ENCODE results near the gene UBASH3A. TPM values are rescaled to one million over a fixed set of nuclear protein-coding genes. Genes with fewer than 3 reads are reported as not detected.

The UBASH3A gene
- total RNA-seq, 5 donors from 2014 or later (not counting 1 experiment from before 2014, with no cell fraction given): 59.1 to 98.8 (median 80.5) TPM

DNA sequence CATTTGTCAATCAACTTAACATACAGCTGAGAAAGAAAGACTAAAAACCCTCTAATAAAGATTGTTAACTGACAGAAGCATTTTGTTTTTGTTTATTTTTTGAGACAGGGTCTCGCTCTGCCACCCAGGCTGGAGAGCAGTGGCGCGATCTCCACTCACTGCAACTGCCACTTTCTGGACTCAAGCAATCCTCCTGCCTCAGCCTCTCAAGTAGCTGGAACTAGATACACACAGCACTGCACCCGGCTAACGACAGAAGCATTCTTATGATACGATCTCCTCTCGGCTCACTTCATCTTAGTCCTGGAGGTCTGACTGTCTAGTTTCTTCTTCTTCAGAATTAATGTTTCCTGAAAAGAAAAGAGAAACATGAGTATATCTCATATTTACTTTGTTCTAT lies 68.8 kb downstream of the UBASH3A start:
- Mint-ChIP-seq H3K27ac (no peak overlapping the region), H3K36me3 (no peaks in the 10 kb centered on the region), H3K9me3 (no peaks in the 10 kb centered on the region), H3K4me3 (no peak overlapping the region), H3K4me1 (peaks cover 1 to 3% (median 2%) of the 10 kb centered on the region in 3 donors), H3K27me3 (peaks cover 0 to 5% of the 10 kb centered on the region in 2 donors)
- H3K27me3 ChIP-seq (replicated peaks in 1 of 2; ENCODE audit: control insufficient read depth in 2 of 2, extremely low read depth in 1 of 2, insufficient read depth in 2 of 2, low read length in 1 of 2): peaks cover 0 to 35% of the 10 kb centered on the region in 2 experiments
- H3K4me1 ChIP-seq (ENCODE audit: control insufficient read depth in 1 of 2, extremely low read depth in 1 of 2, insufficient read depth in 2 of 2, low read length in 2 of 2): no peaks in the 10 kb centered on the region
- ChIA-PET CTCF (no interaction called here), POLR2A (no interaction called here)
- no CpG with 5 or more reads among the region's 7 CpGs for WGBS (ENCODE audit: insufficient coverage)
- no peaks in the 10 kb centered on the region for H3K9me3 ChIP-seq
- H3K4me3 ChIP-seq (ENCODE audit: control insufficient read depth in 1 of 2, extremely low read depth in 1 of 2, low read length in 1 of 2): no peak overlapping the region
- H3K27ac ChIP-seq (ENCODE audit: low read length): no peak overlapping the region
- no peaks in the 10 kb centered on the region for H3K36me3 ChIP-seq (ENCODE audit: control insufficient read depth in 2 of 2, extremely low read depth in 1 of 2, insufficient read depth in 1 of 2, low read length in 1 of 2)
- DNase-seq (no peak), ATAC-seq (replicated peaks in 1 of 4) (no peak)

DNA sequence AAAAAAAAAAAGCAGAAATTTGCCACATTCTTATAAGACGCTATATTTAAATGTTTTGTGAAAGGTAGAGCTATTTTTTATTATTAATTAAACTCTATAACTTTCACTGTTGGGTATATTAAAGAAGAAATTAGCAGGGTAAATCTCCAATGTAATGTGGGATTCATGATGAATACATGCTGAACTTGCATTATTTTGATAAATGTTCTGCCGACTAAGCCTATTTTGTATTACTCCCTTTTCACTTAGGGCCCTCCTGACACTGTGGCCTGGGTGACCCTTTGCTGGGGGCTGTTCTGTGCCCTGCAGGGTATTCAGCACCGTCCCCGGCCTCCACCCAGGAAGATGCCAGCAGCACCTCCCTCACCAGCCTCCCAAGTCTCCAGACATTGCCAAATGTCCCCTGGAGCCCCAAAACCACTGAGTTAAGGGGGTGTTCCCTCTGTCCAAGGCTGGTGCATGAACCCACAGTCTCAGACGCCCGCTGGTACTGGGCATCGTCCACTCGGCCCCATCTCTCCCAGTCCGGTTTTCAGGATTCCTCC lies 69.9 kb downstream of the UBASH3A start:
- whole genome bisulfite sequencing (ENCODE audit: insufficient coverage): 92% methylated on average over 4 of the region's 9 CpGs
- no peaks in the 10 kb centered on the region for H3K9me3 Mint-ChIP-seq
- H3K27ac Mint-ChIP-seq: no peak overlapping the region
- ChIA-PET POLR2A (no interaction called here), CTCF (interaction anchor here in 1 of 2 donors (1.2 kb wide), 1 partner anchor 214 kb away, joined by 5 read pairs; no protein-coding TSS in a partner anchor)
- no peaks in the 10 kb centered on the region for H3K4me1 Mint-ChIP-seq
- H3K4me3 ChIP-seq (ENCODE audit: control insufficient read depth in 1 of 2, extremely low read depth in 1 of 2, low read length in 1 of 2): no peak overlapping the region
- no peak overlapping the region for H3K27ac ChIP-seq (ENCODE audit: low read length)
- no peak overlapping the region for H3K4me3 Mint-ChIP-seq
- no peak for DNase-seq
- no peak for ATAC-seq (replicated peaks in 1 of 4)
- peaks cover 0 to 35% of the 10 kb centered on the region in 2 experiments for H3K27me3 ChIP-seq (replicated peaks in 1 of 2; ENCODE audit: control insufficient read depth in 2 of 2, extremely low read depth in 1 of 2, insufficient read depth in 2 of 2, low read length in 1 of 2)
- H3K27me3 Mint-ChIP-seq: peaks cover 0 to 5% of the 10 kb centered on the region in 2 donors
- no peaks in the 10 kb centered on the region for H3K36me3 Mint-ChIP-seq
- H3K4me1 ChIP-seq (ENCODE audit: control insufficient read depth in 1 of 2, extremely low read depth in 1 of 2, insufficient read depth in 2 of 2, low read length in 2 of 2): no peaks in the 10 kb centered on the region
- no peaks in the 10 kb centered on the region for H3K36me3 ChIP-seq (ENCODE audit: control insufficient read depth in 2 of 2, extremely low read depth in 1 of 2, insufficient read depth in 1 of 2, low read length in 1 of 2)
- H3K9me3 ChIP-seq: no peaks in the 10 kb centered on the region

DNA sequence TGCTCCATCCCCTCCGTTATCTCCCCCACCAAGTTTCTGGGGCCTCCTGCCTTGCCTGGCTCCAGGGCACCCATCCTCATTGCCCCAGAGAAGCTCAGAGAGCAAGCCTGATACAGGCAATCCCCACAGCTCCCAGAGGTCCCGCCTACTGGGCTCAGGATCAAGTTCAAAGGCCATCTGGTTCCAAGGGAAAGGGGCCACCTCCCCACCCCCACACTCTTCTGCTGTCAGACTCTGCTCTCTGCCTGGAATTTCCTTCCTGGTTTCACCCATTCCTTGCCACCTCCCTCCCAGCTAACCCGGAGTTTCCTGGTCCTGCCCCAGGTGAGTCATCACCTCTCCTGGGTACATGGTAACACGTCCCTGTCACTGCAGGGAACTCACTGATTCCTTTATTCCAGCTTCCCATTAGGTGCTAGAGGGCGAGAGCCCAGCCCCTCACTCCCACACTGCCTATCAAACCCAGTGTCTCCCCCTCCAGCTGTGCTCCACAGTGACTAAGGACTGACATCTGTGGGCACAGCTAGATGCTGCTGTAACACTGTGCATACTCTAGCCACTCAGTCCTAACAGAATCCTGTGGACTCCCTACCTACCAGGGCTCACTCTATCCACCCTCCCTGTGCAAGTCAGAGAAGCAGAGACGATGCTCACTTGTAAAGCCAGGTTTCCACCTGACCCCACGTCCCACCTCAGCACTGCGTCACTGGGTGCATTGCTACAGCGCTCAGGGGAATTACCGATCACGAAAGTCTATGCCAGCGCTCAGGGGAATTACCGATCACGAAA lies 70.5 kb downstream of the UBASH3A start:
- no peak overlapping the region for H3K27ac Mint-ChIP-seq
- WGBS (ENCODE audit: insufficient coverage): 76% methylated on average over 9 of the region's 14 CpGs
- peaks cover 0 to under 1% (median 0%) of the 10 kb centered on the region in 3 donors for H3K4me1 Mint-ChIP-seq
- H3K27me3 Mint-ChIP-seq: peaks cover 0 to 5% of the 10 kb centered on the region in 2 donors
- no peaks in the 10 kb centered on the region for H3K9me3 Mint-ChIP-seq
- no peak overlapping the region for H3K27ac ChIP-seq (ENCODE audit: low read length)
- ChIA-PET CTCF (interaction anchor here in 1 of 2 donors (1.2 kb wide), 1 partner anchor 215 kb away, joined by 5 read pairs; no protein-coding TSS in a partner anchor), POLR2A (no interaction called here)
- H3K9me3 ChIP-seq: no peaks in the 10 kb centered on the region
- H3K36me3 Mint-ChIP-seq: no peaks in the 10 kb centered on the region
- H3K4me1 ChIP-seq (ENCODE audit: control insufficient read depth in 1 of 2, extremely low read depth in 1 of 2, insufficient read depth in 2 of 2, low read length in 2 of 2): no peaks in the 10 kb centered on the region
- H3K27me3 ChIP-seq (replicated peaks in 1 of 2; ENCODE audit: control insufficient read depth in 2 of 2, extremely low read depth in 1 of 2, insufficient read depth in 2 of 2, low read length in 1 of 2): peaks cover 0 to 35% of the 10 kb centered on the region in 2 experiments
- H3K4me3 ChIP-seq (ENCODE audit: control insufficient read depth in 1 of 2, extremely low read depth in 1 of 2, low read length in 1 of 2): no peak overlapping the region
- peak in 1 of 35 experiments; percentile 42 for DNase-seq
- peak in 1 of 4 experiments; percentile 59 for ATAC-seq (replicated peaks in 1 of 4)
- H3K4me3 Mint-ChIP-seq: no peak overlapping the region
- H3K36me3 ChIP-seq (ENCODE audit: control insufficient read depth in 2 of 2, extremely low read depth in 1 of 2, insufficient read depth in 1 of 2, low read length in 1 of 2): no peaks in the 10 kb centered on the region

DNA sequence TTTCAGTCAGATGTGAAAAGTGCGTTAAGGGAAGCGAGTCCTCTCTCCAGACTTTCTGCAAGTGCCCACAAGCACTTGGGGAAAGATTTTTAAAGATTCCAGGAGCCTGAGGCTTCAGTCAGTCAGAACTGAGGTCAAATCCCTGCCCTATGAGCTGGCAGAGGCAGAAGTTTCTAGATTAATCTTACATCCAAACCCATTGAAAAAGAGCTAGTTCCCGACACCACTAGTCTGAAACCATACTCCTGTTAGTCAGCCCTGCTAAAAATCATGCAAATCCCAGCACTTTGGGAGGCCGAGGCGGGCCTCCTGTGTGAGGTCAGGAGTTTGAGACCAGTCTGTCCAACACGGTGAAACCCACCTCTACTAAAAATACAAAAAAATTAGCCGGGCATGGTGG lies 71.3 kb downstream of the UBASH3A start:
- H3K4me3 Mint-ChIP-seq: no peak overlapping the region
- POLR2A ChIA-PET: no interaction called here
- Histone ChIP-seq H3K27me3 (replicated peaks in 1 of 2; ENCODE audit: control insufficient read depth in 2 of 2, extremely low read depth in 1 of 2, insufficient read depth in 2 of 2, low read length in 1 of 2) (peaks cover 0 to 35% of the 10 kb centered on the region in 2 experiments), H3K36me3 (ENCODE audit: control insufficient read depth in 2 of 2, extremely low read depth in 1 of 2, insufficient read depth in 1 of 2, low read length in 1 of 2) (no peaks in the 10 kb centered on the region), H3K9me3 (no peaks in the 10 kb centered on the region), H3K4me1 (ENCODE audit: control insufficient read depth in 1 of 2, extremely low read depth in 1 of 2, insufficient read depth in 2 of 2, low read length in 2 of 2) (no peaks in the 10 kb centered on the region), H3K4me3 (ENCODE audit: control insufficient read depth in 1 of 2, extremely low read depth in 1 of 2, low read length in 1 of 2) (no peak overlapping the region), H3K27ac (ENCODE audit: low read length) (no peak overlapping the region)
- H3K4me1 Mint-ChIP-seq: peaks cover 0 to 8% (median 0%) of the 10 kb centered on the region in 3 donors
- 100% methylated on average over 2 of the region's 7 CpGs for WGBS (ENCODE audit: insufficient coverage)
- ATAC-seq (replicated peaks in 1 of 4) (no peak), DNase-seq (no peak)
- H3K9me3 Mint-ChIP-seq: no peaks in the 10 kb centered on the region
- CTCF ChIA-PET: interaction anchor here in 1 of 2 donors (0.7 kb wide), 1 partner anchor 39 kb away, joined by 3 read pairs; no protein-coding TSS in a partner anchor
- H3K27me3 Mint-ChIP-seq: peaks cover 0 to 5% of the 10 kb centered on the region in 2 donors
- H3K27ac Mint-ChIP-seq: no peak overlapping the region
- H3K36me3 Mint-ChIP-seq: no peaks in the 10 kb centered on the region

DNA sequence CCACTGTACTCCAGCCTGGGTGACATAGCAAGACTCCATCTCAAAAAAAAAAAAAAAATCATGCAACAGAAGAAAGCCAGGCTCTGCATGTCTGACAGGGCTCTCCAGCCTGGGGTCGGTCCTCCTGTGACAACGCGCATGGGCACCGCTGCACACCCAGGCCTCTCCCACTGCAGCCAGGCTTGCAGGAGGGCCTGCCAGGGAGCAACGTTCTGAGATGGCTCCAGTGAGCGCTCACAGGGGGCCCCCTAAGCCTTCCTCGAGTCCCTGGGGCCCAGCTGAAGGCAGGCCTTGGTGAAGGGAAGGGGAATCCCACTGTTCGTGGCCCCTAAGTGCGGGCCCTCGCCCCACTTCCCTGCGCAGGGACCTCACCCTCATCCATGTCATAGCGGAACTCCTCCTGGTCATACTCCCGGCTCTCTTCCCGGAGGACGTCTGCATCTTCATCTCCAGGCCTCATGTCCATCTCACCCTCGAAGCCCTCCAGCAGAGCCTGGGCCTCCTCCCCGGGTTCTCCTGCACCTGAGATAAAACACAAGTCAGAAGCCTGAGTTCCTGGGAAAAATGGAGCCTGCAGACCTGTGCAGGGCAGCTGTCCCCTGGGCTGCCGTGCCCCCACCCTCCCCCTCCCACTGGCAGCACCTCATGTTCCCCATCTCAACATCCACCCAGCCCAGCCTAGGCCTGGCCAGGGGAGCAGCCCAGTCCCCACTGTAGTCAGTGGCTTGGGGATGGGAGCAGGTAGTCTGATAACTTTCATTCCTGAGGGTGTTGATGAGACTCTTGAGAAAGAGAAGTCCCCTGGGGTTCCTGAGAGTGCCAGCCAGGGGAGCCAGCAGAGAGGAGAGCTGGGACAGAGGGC lies 72.1 kb downstream of the UBASH3A start:
- CTCF ChIA-PET: interaction anchor here in 1 of 2 donors (0.7 kb wide), 1 partner anchor 38 kb away, joined by 3 read pairs; no protein-coding TSS in a partner anchor

More for the DNA sequence above, 72.1 kb downstream of the UBASH3A start:
- H3K9me3 ChIP-seq: no peaks in the 10 kb centered on the region
- no peaks in the 10 kb centered on the region for H3K4me1 ChIP-seq (ENCODE audit: control insufficient read depth in 1 of 2, extremely low read depth in 1 of 2, insufficient read depth in 2 of 2, low read length in 2 of 2)
- no peak overlapping the region for H3K27ac ChIP-seq (ENCODE audit: low read length)
- Mint-ChIP-seq H3K27ac (no peak overlapping the region), H3K36me3 (no peaks in the 10 kb centered on the region), H3K4me3 (no peak overlapping the region), H3K27me3 (peaks cover 0 to 5% of the 10 kb centered on the region in 2 donors), H3K4me1 (peaks cover 0 to 8% (median 0%) of the 10 kb centered on the region in 3 donors), H3K9me3 (no peaks in the 10 kb centered on the region)
- H3K36me3 ChIP-seq (ENCODE audit: control insufficient read depth in 2 of 2, extremely low read depth in 1 of 2, insufficient read depth in 1 of 2, low read length in 1 of 2): no peaks in the 10 kb centered on the region
- ATAC-seq (replicated peaks in 1 of 4) (no peak), DNase-seq (no peak)
- no peak overlapping the region for H3K4me3 ChIP-seq (ENCODE audit: control insufficient read depth in 1 of 2, extremely low read depth in 1 of 2, low read length in 1 of 2)
- 84% methylated on average over 11 of the region's 18 CpGs for whole genome bisulfite sequencing (ENCODE audit: insufficient coverage)
- peaks cover 0 to 35% of the 10 kb centered on the region in 2 experiments for H3K27me3 ChIP-seq (replicated peaks in 1 of 2; ENCODE audit: control insufficient read depth in 2 of 2, extremely low read depth in 1 of 2, insufficient read depth in 2 of 2, low read length in 1 of 2)
- POLR2A ChIA-PET: no interaction called here

Measured in T-cell (primary cell).